ENCODE measurements around the gene BANP.
"Not testable (repeated sequence)": the region's sequence is repeated elsewhere in the genome, so short reads cannot be mapped to it uniquely, and the experiment has no call there.

BANP gene

GRCh38 chr16:88119881-88120751 lies 168.9 kb downstream of the BANP start:
- peaks cover 28% of the 10 kb centered on the region for H3K4me1 ChIP-seq (ENCODE audit: control insufficient read depth, insufficient read depth, low read depth, low read length)
- H4K91ac ChIP-seq (ENCODE audit: low read length), result peak overlapping the region; percentile 61
- H2AFZ ChIP-seq (ENCODE audit: low read depth, low read length); H3K9ac ChIP-seq (ENCODE audit: low read length); H4K8ac ChIP-seq (ENCODE audit: low read length); H3K27ac ChIP-seq (ENCODE audit: low read length, poor library complexity, severe bottlenecking); H2AK5ac ChIP-seq (ENCODE audit: low read length, severe bottlenecking); H3K4me2 ChIP-seq (ENCODE audit: low read length, poor library complexity, severe bottlenecking); H2BK5ac ChIP-seq (ENCODE audit: low read depth, low read length, poor library complexity, severe bottlenecking); H3K23ac ChIP-seq (ENCODE audit: low read length in 2 of 2); H3K14ac ChIP-seq (ENCODE audit: low read length in 2 of 2); H3K4ac ChIP-seq (ENCODE audit: low read depth in 1 of 2, low read length in 2 of 2); H3K4me3 ChIP-seq (ENCODE audit: insufficient read depth in 1 of 2, low read depth in 1 of 2, low read length in 2 of 2); H3K27me3 ChIP-seq (ENCODE audit: control insufficient read depth in 1 of 2, insufficient read depth in 1 of 2, low read length in 2 of 2); H3K36me3 ChIP-seq (ENCODE audit: control insufficient read depth in 1 of 2, insufficient read depth in 2 of 2, low read depth in 1 of 2, low read length in 2 of 2); H3K9me3 ChIP-seq (ENCODE audit: control insufficient read depth, low read length); DNase-seq; H3K79me1 ChIP-seq (replicated peaks; ENCODE audit: low read length, poor library complexity, severe bottlenecking): not testable (repeated sequence)
- H3K18ac ChIP-seq (ENCODE audit: low read depth in 1 of 2, low read length in 2 of 2), result peak overlapping the region; percentile 43 to 66
- peak overlapping the region; percentile 73 for H2BK120ac ChIP-seq (ENCODE audit: low read depth, low read length)
- H2BK15ac ChIP-seq (ENCODE audit: low read depth, poor library complexity, severe bottlenecking), result peak overlapping the region; percentile 83
- peak overlapping the region; percentile 25 to 84 for H2BK12ac ChIP-seq (ENCODE audit: low read length in 2 of 2)
- WGBS, result 91% methylated on average over 49 of the region's 49 CpGs

- Histone ChIP-seq H4K91ac (ENCODE audit: low read length) (no peak overlapping the region), H3K36me3 (ENCODE audit: control insufficient read depth in 1 of 2, insufficient read depth in 2 of 2, low read depth in 1 of 2, low read length in 2 of 2) (no peaks in the 10 kb centered on the region), H2AK5ac (ENCODE audit: low read length, severe bottlenecking) (no peak overlapping the region), H3K23ac (ENCODE audit: low read length in 2 of 2) (no peak overlapping the region), H3K27me3 (ENCODE audit: control insufficient read depth in 1 of 2, insufficient read depth in 1 of 2, low read length in 2 of 2) (peaks cover 0 to 6% of the 10 kb centered on the region in 2 experiments), H3K4ac (ENCODE audit: low read depth in 1 of 2, low read length in 2 of 2) (no peak overlapping the region), H3K79me1 (replicated peaks; ENCODE audit: low read length, poor library complexity, severe bottlenecking) (no peaks in the 10 kb centered on the region), H3K4me3 (ENCODE audit: insufficient read depth in 1 of 2, low read depth in 1 of 2, low read length in 2 of 2) (no peak overlapping the region), H2AFZ (ENCODE audit: low read depth, low read length) (no peak overlapping the region), H3K27ac (ENCODE audit: low read length, poor library complexity, severe bottlenecking) (no peak overlapping the region), H3K9ac (ENCODE audit: low read length) (no peak overlapping the region), H3K14ac (ENCODE audit: low read length in 2 of 2) (no peak overlapping the region), H2BK12ac (ENCODE audit: low read length in 2 of 2) (no peak overlapping the region), H4K8ac (ENCODE audit: low read length) (no peak overlapping the region), H3K18ac (ENCODE audit: low read depth in 1 of 2, low read length in 2 of 2) (peak overlapping the region in 1 of 2 experiments; percentile 4), H2BK15ac (ENCODE audit: low read depth, poor library complexity, severe bottlenecking) (no peak overlapping the region), H3K4me1 (ENCODE audit: control insufficient read depth, insufficient read depth, low read depth, low read length) (peaks cover 28% of the 10 kb centered on the region), H3K4me2 (ENCODE audit: low read length, poor library complexity, severe bottlenecking) (no peak overlapping the region), H2BK120ac (ENCODE audit: low read depth, low read length) (no peak overlapping the region), H2BK5ac (ENCODE audit: low read depth, low read length, poor library complexity, severe bottlenecking) (no peak overlapping the region), H3K9me3 (ENCODE audit: control insufficient read depth, low read length) (no peaks in the 10 kb centered on the region)
- WGBS, result 99% methylated on average over 16 of the region's 18 CpGs
- no peak for DNase-seq
These were observed 169.6 kb downstream of the BANP start for GRCh38 chr16:88120812-88121211.

GRCh38 chr16:88121391-88121790 lies 170.2 kb downstream of the BANP start:
- H2AK5ac ChIP-seq (ENCODE audit: low read length, severe bottlenecking), result not testable (repeated sequence)
- 81% methylated on average over 8 of the region's 11 CpGs for WGBS

GRCh38 chr16:88121886-88122580 lies 170.8 kb downstream of the BANP start:
- H2BK120ac ChIP-seq (ENCODE audit: low read depth, low read length), result no peak overlapping the region
- no peak overlapping the region for H3K18ac ChIP-seq (ENCODE audit: low read depth in 1 of 2, low read length in 2 of 2)
- no peak overlapping the region for H3K4ac ChIP-seq (ENCODE audit: low read depth in 1 of 2, low read length in 2 of 2)
- no peak overlapping the region for H3K23ac ChIP-seq (ENCODE audit: low read length in 2 of 2)
- no peak overlapping the region for H2BK15ac ChIP-seq (ENCODE audit: low read depth, poor library complexity, severe bottlenecking)
- no peak overlapping the region for H2BK12ac ChIP-seq (ENCODE audit: low read length in 2 of 2)
- H3K14ac ChIP-seq (ENCODE audit: low read length in 2 of 2), result no peak overlapping the region
- H4K8ac ChIP-seq (ENCODE audit: low read length), result peak overlapping the region; percentile 12
- peak overlapping the region; percentile 52 for H4K91ac ChIP-seq (ENCODE audit: low read length)
- H3K9me3 ChIP-seq (ENCODE audit: control insufficient read depth, low read length), result no peaks in the 10 kb centered on the region
- no peak overlapping the region for H2BK5ac ChIP-seq (ENCODE audit: low read depth, low read length, poor library complexity, severe bottlenecking)
- no peak overlapping the region for H3K27ac ChIP-seq (ENCODE audit: low read length, poor library complexity, severe bottlenecking)
- WGBS, result 96% methylated on average over 42 of the region's 42 CpGs
- no peak overlapping the region for H2AFZ ChIP-seq (ENCODE audit: low read depth, low read length)
- no peak overlapping the region for H3K4me2 ChIP-seq (ENCODE audit: low read length, poor library complexity, severe bottlenecking)
- no peak overlapping the region for H3K4me3 ChIP-seq (ENCODE audit: insufficient read depth in 1 of 2, low read depth in 1 of 2, low read length in 2 of 2)
- DNase-seq, result no peak
- peaks cover 18% of the 10 kb centered on the region for H3K4me1 ChIP-seq (ENCODE audit: control insufficient read depth, insufficient read depth, low read depth, low read length)
- no peaks in the 10 kb centered on the region for H3K79me1 ChIP-seq (replicated peaks; ENCODE audit: low read length, poor library complexity, severe bottlenecking)
- no peaks in the 10 kb centered on the region for H3K27me3 ChIP-seq (ENCODE audit: control insufficient read depth in 1 of 2, insufficient read depth in 1 of 2, low read length in 2 of 2)
- H3K9ac ChIP-seq (ENCODE audit: low read length), result no peak overlapping the region
- no peak overlapping the region for H2AK5ac ChIP-seq (ENCODE audit: low read length, severe bottlenecking)
- H3K36me3 ChIP-seq (ENCODE audit: control insufficient read depth in 1 of 2, insufficient read depth in 2 of 2, low read depth in 1 of 2, low read length in 2 of 2), result no peaks in the 10 kb centered on the region

More at GRCh38 chr16:88121391-88121790, 170.2 kb downstream of the BANP start:
- H2BK120ac ChIP-seq (ENCODE audit: low read depth, low read length); H2BK12ac ChIP-seq (ENCODE audit: low read length in 2 of 2); H3K14ac ChIP-seq (ENCODE audit: low read length in 2 of 2); H2BK15ac ChIP-seq (ENCODE audit: low read depth, poor library complexity, severe bottlenecking); H2BK5ac ChIP-seq (ENCODE audit: low read depth, low read length, poor library complexity, severe bottlenecking); H3K9me3 ChIP-seq (ENCODE audit: control insufficient read depth, low read length); H3K36me3 ChIP-seq (ENCODE audit: control insufficient read depth in 1 of 2, insufficient read depth in 2 of 2, low read depth in 1 of 2, low read length in 2 of 2); H4K8ac ChIP-seq (ENCODE audit: low read length); H3K23ac ChIP-seq (ENCODE audit: low read length in 2 of 2); H4K91ac ChIP-seq (ENCODE audit: low read length); H3K27me3 ChIP-seq (ENCODE audit: control insufficient read depth in 1 of 2, insufficient read depth in 1 of 2, low read length in 2 of 2); H3K27ac ChIP-seq (ENCODE audit: low read length, poor library complexity, severe bottlenecking); H3K4me2 ChIP-seq (ENCODE audit: low read length, poor library complexity, severe bottlenecking); H2AFZ ChIP-seq (ENCODE audit: low read depth, low read length); H3K4ac ChIP-seq (ENCODE audit: low read depth in 1 of 2, low read length in 2 of 2); H3K79me1 ChIP-seq (replicated peaks; ENCODE audit: low read length, poor library complexity, severe bottlenecking); H3K18ac ChIP-seq (ENCODE audit: low read depth in 1 of 2, low read length in 2 of 2); H3K4me3 ChIP-seq (ENCODE audit: insufficient read depth in 1 of 2, low read depth in 1 of 2, low read length in 2 of 2); H3K9ac ChIP-seq (ENCODE audit: low read length): not testable (repeated sequence)
- peaks cover 24% of the 10 kb centered on the region for H3K4me1 ChIP-seq (ENCODE audit: control insufficient read depth, insufficient read depth, low read depth, low read length)
- DNase-seq, result peak; percentile 52

Data from mesenchymal stem cell (in vitro differentiated cells and primary cell).